ENCODE data around the gene ZNF138. TPM values are rescaled to one million over a fixed set of nuclear protein-coding genes. Genes with fewer than 3 reads are reported as not detected.
A peak's percentile ranks its signal among the peaks of the same experiment; 100 is the strongest.

ZNF138 gene
- total RNA-seq, 1 experiment from 2014 or later, result 25.6 TPM

GRCh38 chr7:64872351-64873154, 78.3 kb downstream of the ZNF138 start:
- Histone ChIP-seq H4K5ac (ENCODE audit: insufficient read length, low read depth, low read length) (no peak overlapping the region), H3K27ac (ENCODE audit: insufficient read length, low read depth, low read length) (no peak overlapping the region), H3K23ac (ENCODE audit: insufficient read length, low read depth, low read length) (no peak overlapping the region), H2AK5ac (ENCODE audit: insufficient read length, low read length) (no peak overlapping the region), H3K27me3 (ENCODE audit: insufficient read depth, low read length) (no peaks in the 10 kb centered on the region; the same call in 1 of the 2 replicates), H3K9me3 (ENCODE audit: control insufficient read depth, low read depth, low read length) (no peaks in the 10 kb centered on the region), H2BK5ac (ENCODE audit: insufficient read length, low read length) (no peak overlapping the region), H3K14ac (ENCODE audit: insufficient read depth, low read length) (no peak overlapping the region), H3K79me1 (ENCODE audit: insufficient read depth, low read depth, low read length, poor library complexity, severe bottlenecking) (no peaks in the 10 kb centered on the region), H2BK120ac (ENCODE audit: low read depth, low read length, poor library complexity, severe bottlenecking) (no peak overlapping the region), H2BK20ac (ENCODE audit: low read depth, low read length, poor library complexity, severe bottlenecking) (no peak overlapping the region), H3T11ph (ENCODE audit: low read length) (no peak overlapping the region), H4K20me1 (ENCODE audit: control insufficient read depth, insufficient read depth, insufficient read length) (no peaks in the 10 kb centered on the region), H3K4me1 (ENCODE audit: insufficient read depth, low read length) (no peaks in the 10 kb centered on the region), H3K4me2 (ENCODE audit: insufficient read depth, insufficient read length, low read length) (no peak overlapping the region), H4K91ac (ENCODE audit: insufficient read length, low read depth, low read length) (no peak overlapping the region), H3K9ac (ENCODE audit: extremely low read depth, insufficient read length, low read length) (no peak overlapping the region), H3K18ac (ENCODE audit: insufficient read length, low read depth, low read length) (no peak overlapping the region), H2BK12ac (ENCODE audit: insufficient read length, low read depth, low read length) (no peak overlapping the region), H3K4ac (ENCODE audit: low read depth, low read length) (no peak overlapping the region), H2AFZ (ENCODE audit: low read length) (no peak overlapping the region), H3K23me2 (ENCODE audit: insufficient read length, low read depth, low read length, poor library complexity, severe bottlenecking) (no peaks in the 10 kb centered on the region), H3K79me2 (ENCODE audit: insufficient read depth, low read length) (no peaks in the 10 kb centered on the region), H2BK15ac (ENCODE audit: low read depth, low read length) (no peak overlapping the region), H4K8ac (replicated peaks; ENCODE audit: insufficient read length, low read depth, low read length) (no peak overlapping the region), H3K56ac (ENCODE audit: insufficient read length, low read depth, low read length) (no peak overlapping the region)
- WGBS (ENCODE audit: extremely low coverage, insufficient read length, low lambda C conversion rate), result no CpG with 5 or more reads among the region's 36 CpGs
- Mint-ChIP-seq H3K27ac (no peak overlapping the region), H3K9me3 (peaks cover 82 to 90% of the 10 kb centered on the region in 2 experiments), H3K36me3 (ENCODE audit: insufficient read depth in 1 of 3, low read depth in 3 of 3) (peaks cover 2 to 10% (median 4%) of the 10 kb centered on the region in 3 experiments; a peak in 4 of 7 replicates), H3K4me1 (no peaks in the 10 kb centered on the region), H3K4me3 (no peak overlapping the region), H3K27me3 (ENCODE audit: low read depth) (peaks cover 51% of the 10 kb centered on the region)
- TF ChIP-seq, protein P1, sequence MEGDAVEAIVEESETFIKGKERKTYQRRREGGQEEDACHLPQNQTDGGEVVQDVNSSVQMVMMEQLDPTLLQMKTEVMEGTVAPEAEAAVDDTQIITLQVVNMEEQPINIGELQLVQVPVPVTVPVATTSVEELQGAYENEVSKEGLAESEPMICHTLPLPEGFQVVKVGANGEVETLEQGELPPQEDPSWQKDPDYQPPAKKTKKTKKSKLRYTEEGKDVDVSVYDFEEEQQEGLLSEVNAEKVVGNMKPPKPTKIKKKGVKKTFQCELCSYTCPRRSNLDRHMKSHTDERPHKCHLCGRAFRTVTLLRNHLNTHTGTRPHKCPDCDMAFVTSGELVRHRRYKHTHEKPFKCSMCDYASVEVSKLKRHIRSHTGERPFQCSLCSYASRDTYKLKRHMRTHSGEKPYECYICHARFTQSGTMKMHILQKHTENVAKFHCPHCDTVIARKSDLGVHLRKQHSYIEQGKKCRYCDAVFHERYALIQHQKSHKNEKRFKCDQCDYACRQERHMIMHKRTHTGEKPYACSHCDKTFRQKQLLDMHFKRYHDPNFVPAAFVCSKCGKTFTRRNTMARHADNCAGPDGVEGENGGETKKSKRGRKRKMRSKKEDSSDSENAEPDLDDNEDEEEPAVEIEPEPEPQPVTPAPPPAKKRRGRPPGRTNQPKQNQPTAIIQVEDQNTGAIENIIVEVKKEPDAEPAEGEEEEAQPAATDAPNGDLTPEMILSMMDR (conservative IDR thresholded peaks at IDR 0.05), result no peak
- DNase-seq, result peak; percentile 12

All from H9 (cell line).